CD14-positive monocyte (primary cell): ENCODE measurements around the gene LSMEM2. TPM values are rescaled to one million over a fixed set of nuclear protein-coding genes. Genes with fewer than 3 reads are reported as not detected.

Experiments used
- DNase-seq, 3 donors: peaks; one replicate each; pipeline ENCODE4 v3.0.0-alpha.2; 2011 to 2022
- H2AFZ ChIP-seq: 2 replicates; pipeline ENCODE4 v1.6.0; 2012; ENCODE audit warnings: mild to moderate bottlenecking, low read depth, low read length, inconsistent platforms; ENCODE audit not compliant: insufficient read depth, poor library complexity, severe bottlenecking
- H3K27ac ChIP-seq, 2 donors: 1 replicate in 1 of 2; 2 replicates in 1 of 2; pipeline ENCODE4 v1.5.1; 2012 to 2013; ENCODE audit warnings: low read length in 2 of 2, control low read depth in 1 of 2, inconsistent platforms in 1 of 2, low read depth in 1 of 2, mild to moderate bottlenecking in 1 of 2
- H3K27me3 ChIP-seq, 2 donors: one replicate each; pipeline versions ENCODE4 v1.6.0 to v1.6.1; 2011 to 2013; ENCODE audit warnings: low read length in 2 of 2; ENCODE audit not compliant: control insufficient read depth in 2 of 2, insufficient read depth in 2 of 2
- H3K36me3 ChIP-seq, 2 donors: replicated peaks in 1 of 2; 1 replicate in 1 of 2; 2 replicates in 1 of 2; pipeline versions ENCODE4 v1.5.1 to v1.6.1; 2012 to 2013; ENCODE audit warnings: low read length in 2 of 2, control low read depth in 1 of 2, inconsistent platforms in 1 of 2, mild to moderate bottlenecking in 1 of 2; ENCODE audit not compliant: insufficient read depth in 2 of 2, control insufficient read depth in 1 of 2
- H3K4me1 ChIP-seq, 2 donors: 1 replicate in 1 of 2; 2 replicates in 1 of 2; pipeline versions ENCODE4 v1.5.1 to v1.6.1; 2012 to 2013; ENCODE audit warnings: low read length in 2 of 2, control low read depth in 1 of 2, inconsistent platforms in 1 of 2, mild to moderate bottlenecking in 1 of 2, moderate library complexity in 1 of 2; ENCODE audit not compliant: insufficient read depth in 2 of 2, control insufficient read depth in 1 of 2
- H3K4me2 ChIP-seq: replicated peaks from 2 replicates; pipeline ENCODE3; 2012; ENCODE audit warnings: low read length, moderate library complexity, mild to moderate bottlenecking; ENCODE audit not compliant: poor library complexity, severe bottlenecking; ENCODE audit errors: extremely low read depth
- H3K4me3 ChIP-seq, 3 experiments: fragments of 200-600 bp in 1 of 3; sonication (generic) in 1 of 3; replicated peaks in 1 of 3; 1 replicate in 2 of 3; 2 replicates in 1 of 3; pipeline ENCODE4 v1.5.1; 2011 to 2013; ENCODE audit warnings: low read length in 3 of 3, mild to moderate bottlenecking in 3 of 3, control low read depth in 2 of 3, low read depth in 2 of 3, inconsistent platforms in 1 of 3, moderate library complexity in 1 of 3
- H3K79me2 ChIP-seq: 2 replicates; pipeline ENCODE4 v1.6.0; 2012; ENCODE audit warnings: mild to moderate bottlenecking, control low read depth, inconsistent platforms, low read length, moderate library complexity; ENCODE audit not compliant: insufficient read depth
- H3K9ac ChIP-seq: 2 replicates; pipeline ENCODE4 v1.6.0; 2017; ENCODE audit warnings: low read length, mild to moderate bottlenecking; ENCODE audit not compliant: insufficient read depth, poor library complexity, severe bottlenecking
- H3K9me3 ChIP-seq, 2 donors: replicated peaks in 1 of 2; 1 replicate in 1 of 2; 2 replicates in 1 of 2; pipeline versions ENCODE4 v1.5.1 to v1.6.1; 2012 to 2013; ENCODE audit warnings: low read length in 2 of 2, control low read depth in 1 of 2; ENCODE audit not compliant: control insufficient read depth in 1 of 2, insufficient read depth in 1 of 2
- H4K20me1 ChIP-seq: 2 replicates; pipeline ENCODE4 v1.6.0; 2012; ENCODE audit warnings: mild to moderate bottlenecking, low read length, control low read depth, moderate library complexity; ENCODE audit not compliant: insufficient read depth
- H3K27ac Mint-ChIP-seq, 7 donors: one replicate each; pipeline ENCODE4 v1.8.0; 2020; ENCODE audit warnings: mild to moderate bottlenecking in 7 of 7, mixed read lengths in 7 of 7, moderate library complexity in 6 of 7, inconsistent platforms in 2 of 7
- H3K27me3 Mint-ChIP-seq, 3 donors: one replicate each; pipeline ENCODE4 v1.8.0; 2021 to 2022; ENCODE audit warnings: low read depth in 3 of 3, mild to moderate bottlenecking in 3 of 3, mixed read lengths in 3 of 3, moderate library complexity in 3 of 3, inconsistent platforms in 1 of 3
- H3K36me3 Mint-ChIP-seq, 2 donors: one replicate each; pipeline ENCODE4 v1.8.0; 2020; ENCODE audit warnings: mixed read lengths in 2 of 2, inconsistent platforms in 1 of 2, mild to moderate bottlenecking in 1 of 2
- H3K4me1 Mint-ChIP-seq: one replicate; pipeline ENCODE4 v1.8.0; 2020; ENCODE audit warnings: mild to moderate bottlenecking, mixed read lengths
- H3K4me3 Mint-ChIP-seq, 2 donors: one replicate each; pipeline ENCODE4 v1.8.0; 2020; ENCODE audit warnings: mild to moderate bottlenecking in 2 of 2, mixed read lengths in 2 of 2, moderate library complexity in 1 of 2
- H3K9me3 Mint-ChIP-seq, 7 donors: one replicate each; pipeline ENCODE4 v1.8.0; 2020 to 2022; ENCODE audit warnings: mixed read lengths in 7 of 7, mild to moderate bottlenecking in 6 of 7, moderate library complexity in 6 of 7, inconsistent platforms in 2 of 7
- CTCF ChIP-seq: fragments of 200-600 bp; IDR thresholded peaks from one replicate; pipeline ENCODE4 v1.8.0; 2022; ENCODE audit warnings: antibody characterized with exemption, mild to moderate bottlenecking
- WGBS: methylation state at CpG from one replicate; pipeline ENCODE4 v1.1.5; 2013; ENCODE audit warnings: missing lambda C conversion rate; ENCODE audit not compliant: insufficient coverage; 5-methylcytosine and 5-hydroxymethylcytosine counted together
- intact Hi-C, 2 donors: fragments of 100-400 bp; cut with micrococcal nuclease; formaldehyde crosslinking; loops; one replicate each; pipeline versions ENCODE4 v1.15.0 to v1.15.1; 2023
- polyA plus RNA-seq, 3 donors: library from polyadenylated mRNA; depleted of rRNA in 1 of 3; unstranded in 2 of 3; stranded (reverse) in 1 of 3; fragments of 300-500 nt in 2 of 3; fragments of >200 nt in 1 of 3; fragmentation: Illumina TruSeq in 2 of 3; gene quantifications; 1 replicate in 2 of 3; 2 replicates in 1 of 3; pipeline ENCODE4 v1.2.3, GENCODE V29; 2012 to 2021

Gene LSMEM2
- polyA plus RNA-seq, 3 donors = not detected

- Mint-ChIP-seq H3K4me3 (peak overlapping the region; percentile 43 to 73), H3K27me3 (peaks cover 0 to 4% (median 2%) of the 10 kb centered on the region in 3 donors), H3K27ac (peak overlapping the region; percentile 84 to 99 (median 89)), H3K9me3 (no peaks in the 10 kb centered on the region), H3K4me1 (peaks cover 81% of the 10 kb centered on the region), H3K36me3 (peaks cover 9 to 33% of the 10 kb centered on the region in 2 donors)
- peaks cover 82 to 92% of the 10 kb centered on the region in 2 donors for H3K4me1 ChIP-seq
- peak overlapping the region in 1 of 3 experiments; percentile 90 for H3K4me3 ChIP-seq
- peak overlapping the region; percentile 38 for H3K9ac ChIP-seq
- peaks cover 0 to 14% of the 10 kb centered on the region in 2 donors for H3K36me3 ChIP-seq
- H3K79me2 ChIP-seq = peaks cover 42% of the 10 kb centered on the region
- peak overlapping the region; percentile 87 for H3K4me2 ChIP-seq
- no peak for TF ChIP-seq CTCF
- peak; percentile 47 to 73 (median 60) for DNase-seq
- H3K27ac ChIP-seq = peak overlapping the region; percentile 77 to 97
- intact Hi-C loops = no loop called here
- no peak overlapping the region for H2AFZ ChIP-seq
- H3K9me3 ChIP-seq = no peaks in the 10 kb centered on the region
- H4K20me1 ChIP-seq = peaks cover 14% of the 10 kb centered on the region
- H3K27me3 ChIP-seq = no peaks in the 10 kb centered on the region
- WGBS = 24% methylated on average over 4 of the region's 4 CpGs
Measured at GRCh38 chr3:50323092-50323600, 44.3 kb downstream of the LSMEM2 start.

- H3K27ac Mint-ChIP-seq = peak overlapping the region; percentile 84 to 99 (median 89)
- H3K4me3 ChIP-seq = peak overlapping the region in 1 of 3 experiments; percentile 90
- DNase-seq = peak; percentile 29 to 61 (median 59)
- H3K4me1 Mint-ChIP-seq = peaks cover 81% of the 10 kb centered on the region
- 4% methylated on average over 2 of the region's 5 CpGs for WGBS
- peaks cover 37% of the 10 kb centered on the region for H3K79me2 ChIP-seq
- H3K4me2 ChIP-seq = peak overlapping the region; percentile 87
- peak overlapping the region in 1 of 2 donors; percentile 75 for H3K4me3 Mint-ChIP-seq
- peaks cover 9 to 33% of the 10 kb centered on the region in 2 donors for H3K36me3 Mint-ChIP-seq
- no peaks in the 10 kb centered on the region for H3K9me3 ChIP-seq
- no peak for TF ChIP-seq CTCF
- no peaks in the 10 kb centered on the region for H3K27me3 ChIP-seq
- peaks cover 82 to 92% of the 10 kb centered on the region in 2 donors for H3K4me1 ChIP-seq
- H3K9ac ChIP-seq = no peak overlapping the region
- no peak overlapping the region for H2AFZ ChIP-seq
- H3K27me3 Mint-ChIP-seq = peaks cover 0 to 4% (median 2%) of the 10 kb centered on the region in 3 donors
- no peaks in the 10 kb centered on the region for H3K9me3 Mint-ChIP-seq
- H3K36me3 ChIP-seq = peaks cover 0 to 14% of the 10 kb centered on the region in 2 donors
- H3K27ac ChIP-seq = peak overlapping the region; percentile 77 to 97
- peaks cover 17% of the 10 kb centered on the region for H4K20me1 ChIP-seq
- intact Hi-C loops = loop anchor here in 1 of 2 donors (2.0 kb wide), 1 partner anchor 31 kb away; the partner anchor contains the start of gene IFRD2
Measured at GRCh38 chr3:50323614-50324199, 44.8 kb downstream of the LSMEM2 start.
